ENCODE results near the gene HAND1.

DNA sequence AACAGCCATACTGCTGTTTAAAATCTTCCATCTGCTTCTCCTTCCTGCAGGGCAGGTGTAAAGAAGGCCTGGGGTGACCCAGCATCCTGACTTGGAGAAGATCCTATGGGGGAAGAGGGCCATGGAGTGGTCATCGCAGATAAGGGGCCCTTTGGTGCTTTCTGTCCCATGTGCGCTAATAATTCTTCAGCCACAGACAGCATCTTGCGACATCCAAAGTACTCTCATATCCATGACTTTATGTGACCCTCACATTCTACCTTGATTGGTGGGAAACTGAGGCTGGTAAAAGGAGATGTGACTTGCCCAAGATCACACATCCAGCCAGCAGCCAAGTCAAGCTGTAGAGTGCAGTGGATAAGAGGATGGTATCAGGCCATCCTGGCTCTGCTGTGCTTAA, 44.3 kb upstream of the HAND1 start:
- TF ChIP-seq POLR2A (IDR thresholded peaks at IDR 0.05) = no peak
- TF ChIP-seq, protein P1, sequence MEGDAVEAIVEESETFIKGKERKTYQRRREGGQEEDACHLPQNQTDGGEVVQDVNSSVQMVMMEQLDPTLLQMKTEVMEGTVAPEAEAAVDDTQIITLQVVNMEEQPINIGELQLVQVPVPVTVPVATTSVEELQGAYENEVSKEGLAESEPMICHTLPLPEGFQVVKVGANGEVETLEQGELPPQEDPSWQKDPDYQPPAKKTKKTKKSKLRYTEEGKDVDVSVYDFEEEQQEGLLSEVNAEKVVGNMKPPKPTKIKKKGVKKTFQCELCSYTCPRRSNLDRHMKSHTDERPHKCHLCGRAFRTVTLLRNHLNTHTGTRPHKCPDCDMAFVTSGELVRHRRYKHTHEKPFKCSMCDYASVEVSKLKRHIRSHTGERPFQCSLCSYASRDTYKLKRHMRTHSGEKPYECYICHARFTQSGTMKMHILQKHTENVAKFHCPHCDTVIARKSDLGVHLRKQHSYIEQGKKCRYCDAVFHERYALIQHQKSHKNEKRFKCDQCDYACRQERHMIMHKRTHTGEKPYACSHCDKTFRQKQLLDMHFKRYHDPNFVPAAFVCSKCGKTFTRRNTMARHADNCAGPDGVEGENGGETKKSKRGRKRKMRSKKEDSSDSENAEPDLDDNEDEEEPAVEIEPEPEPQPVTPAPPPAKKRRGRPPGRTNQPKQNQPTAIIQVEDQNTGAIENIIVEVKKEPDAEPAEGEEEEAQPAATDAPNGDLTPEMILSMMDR (IDR thresholded peaks at IDR 0.05) = no peak
